GM19395 (cell line): ENCODE measurements around the gene SERTAD4.
A peak's percentile ranks its signal among the peaks of the same experiment; 100 is the strongest.

Experiments
- ATAC-seq: cut with Tn5 transposase; IDR thresholded peaks from one replicate; pipeline ENCODE4 v1.9.1; 2021; ENCODE audit warnings: mild to moderate bottlenecking, moderate library complexity; ENCODE audit not compliant: unreplicated experiment

SERTAD4 gene

DNA sequence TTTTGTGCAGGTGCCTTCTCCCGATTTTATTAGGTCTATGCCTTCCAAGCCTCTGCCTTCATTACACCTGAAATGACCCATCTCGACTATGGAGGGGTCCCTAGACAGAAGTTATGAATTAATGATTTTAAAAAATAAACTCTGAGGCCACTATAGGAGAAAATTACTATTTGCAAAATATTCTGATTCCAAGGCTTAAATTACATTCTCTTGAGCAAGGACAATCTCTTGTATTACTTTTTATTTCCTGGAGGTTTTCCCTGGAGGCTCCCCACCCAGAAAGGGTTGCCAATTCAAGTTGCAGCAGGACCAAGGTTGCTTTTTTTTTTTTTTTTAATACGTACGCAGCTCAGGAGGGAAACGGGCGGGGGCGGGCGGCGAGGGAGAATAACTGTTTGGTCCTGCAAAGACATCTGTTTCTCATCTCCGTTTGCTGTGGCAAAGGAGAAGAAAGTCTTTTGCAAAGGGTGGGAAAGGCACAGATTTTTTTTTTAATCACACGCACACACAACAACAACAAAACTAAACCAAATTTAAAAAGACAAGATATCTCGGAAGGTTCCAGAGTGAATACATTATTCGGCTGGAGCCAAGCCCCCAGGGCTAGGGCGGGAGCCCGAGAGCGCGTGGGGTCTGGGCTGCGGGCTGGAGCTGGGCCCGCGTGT lies 618 bp upstream of the SERTAD4 start:
- no peak for ATAC-seq

DNA sequence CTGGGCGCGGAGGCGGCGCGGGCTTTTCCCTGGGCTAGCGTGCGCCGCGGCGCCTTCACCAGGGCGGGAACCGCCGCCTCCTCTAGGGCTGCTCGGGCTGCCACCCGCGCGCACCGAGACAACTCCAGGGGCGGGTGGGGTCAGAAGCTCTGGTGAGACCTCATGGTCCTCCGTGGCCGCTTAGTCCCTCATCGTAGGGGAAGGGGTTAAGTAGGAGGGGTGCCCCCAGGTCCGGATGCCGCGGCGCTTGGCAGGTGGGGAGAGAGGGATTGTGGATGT lies 559 bp downstream of the SERTAD4 start:
- no peak for ATAC-seq

DNA sequence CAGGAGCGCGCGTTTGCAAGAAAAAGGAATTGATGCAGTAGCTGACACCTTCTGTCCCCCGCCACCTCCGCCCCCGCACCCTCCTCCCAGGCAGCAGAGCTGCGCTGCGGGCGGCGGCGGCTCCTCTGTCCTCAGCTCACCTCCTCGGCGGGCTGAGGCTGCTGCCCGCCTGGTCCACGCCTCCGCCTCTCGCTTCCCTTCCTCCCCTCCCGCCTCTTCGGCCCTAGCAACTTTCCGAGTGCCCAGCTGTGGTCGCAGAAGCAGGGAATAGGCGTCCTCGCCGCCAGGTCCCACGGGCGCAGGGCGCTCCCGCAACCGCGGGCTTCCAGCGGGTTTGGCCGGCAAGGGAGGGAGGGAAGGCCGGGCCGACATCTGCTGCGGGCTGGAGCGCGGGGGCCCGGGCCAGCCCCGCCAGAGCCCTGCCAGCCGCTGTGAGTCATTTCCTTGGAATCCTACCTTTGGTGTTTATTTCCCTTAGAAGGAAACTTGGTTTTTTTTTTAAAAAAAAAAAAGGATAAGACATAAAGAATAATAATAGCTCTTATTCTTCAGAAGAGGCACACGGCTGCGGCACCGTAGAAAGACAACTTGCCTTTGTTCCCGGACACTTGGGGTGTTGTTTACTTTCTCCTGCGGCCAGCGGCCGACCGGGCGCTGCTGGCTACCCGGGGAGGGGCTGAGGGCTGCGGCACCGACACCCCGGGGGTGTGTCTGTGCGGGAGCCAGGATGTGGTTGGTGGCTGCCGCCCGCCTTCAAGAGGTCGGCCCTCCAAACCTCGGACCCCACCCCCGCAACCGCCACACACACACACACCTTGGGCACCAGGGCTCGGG lies 1.1 kb downstream of the SERTAD4 start:
- no peak for ATAC-seq

DNA sequence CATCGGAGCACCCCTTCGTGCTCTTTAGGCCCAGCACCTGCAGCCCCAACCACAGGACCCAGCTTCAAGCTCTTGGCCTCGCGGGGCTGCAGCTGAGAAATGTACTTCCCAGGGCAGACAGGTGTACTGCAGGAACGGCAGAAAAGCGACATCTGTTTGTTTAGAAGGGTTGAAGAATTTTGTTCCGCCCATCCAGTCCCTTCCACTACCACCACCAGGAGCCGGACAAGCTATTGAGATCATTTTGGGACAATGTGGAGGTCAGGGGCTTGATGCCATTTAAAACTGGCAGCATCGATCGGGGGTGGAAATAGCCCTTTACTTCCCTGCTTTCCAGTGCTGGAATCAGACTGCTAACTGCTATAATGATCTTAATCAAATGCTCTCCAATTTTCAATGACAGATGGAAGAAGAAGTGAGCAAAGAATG lies 1.7 kb downstream of the SERTAD4 start:
- ATAC-seq, result no peak

DNA sequence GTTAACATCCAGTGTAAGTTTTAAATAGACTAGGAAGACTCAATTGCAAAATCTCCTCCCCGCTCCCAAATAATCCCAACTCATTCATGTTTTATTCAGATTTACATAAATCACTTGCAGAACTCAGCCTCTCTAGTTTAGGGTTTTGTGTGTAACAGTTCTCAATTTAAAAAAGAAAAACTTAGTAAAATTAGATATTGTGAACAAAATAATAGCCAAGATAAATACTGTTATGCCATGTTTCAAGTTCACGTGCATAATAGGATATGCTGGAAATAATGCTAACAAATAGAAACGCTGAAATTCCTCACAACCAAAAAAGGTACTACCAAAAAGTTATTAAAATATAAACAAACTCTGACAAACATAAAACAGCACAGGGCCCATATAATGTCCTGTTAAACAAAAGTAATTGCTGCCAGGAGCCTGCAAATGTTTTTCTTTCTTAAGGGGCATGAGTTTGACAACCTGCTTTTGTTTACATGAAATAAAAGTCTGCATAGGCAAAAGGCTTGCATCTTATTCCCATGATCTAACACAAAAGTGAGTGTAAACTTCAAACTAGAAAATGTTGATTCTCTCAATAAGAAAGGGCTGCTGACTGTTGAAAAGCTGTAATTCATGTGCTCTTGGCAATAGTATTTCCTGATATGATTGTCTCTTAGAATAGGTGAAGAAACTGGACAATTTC lies 2.9 kb downstream of the SERTAD4 start:
- no peak for ATAC-seq

DNA sequence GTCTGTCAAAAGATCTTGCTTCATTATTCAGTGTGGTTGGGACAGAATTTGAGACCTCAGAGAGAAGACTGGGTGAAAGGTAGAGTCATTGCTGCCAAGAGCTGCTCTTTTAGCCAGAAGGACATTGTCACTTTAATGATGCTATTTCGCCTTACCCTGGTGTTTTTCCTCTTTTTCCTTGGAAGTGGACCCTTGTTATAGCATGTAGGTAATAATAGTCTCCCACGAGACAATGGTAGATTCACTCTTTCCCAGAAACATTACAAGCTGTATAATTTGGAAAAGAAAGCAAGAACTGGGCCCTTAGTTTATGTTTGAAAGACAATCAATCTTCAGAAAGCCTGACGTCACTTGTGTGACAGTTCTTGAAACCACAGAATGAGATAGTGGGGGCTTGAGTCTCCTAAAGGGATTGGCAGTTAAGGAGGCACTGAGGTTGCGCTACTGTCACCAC lies 3.8 kb downstream of the SERTAD4 start:
- no peak for ATAC-seq

DNA sequence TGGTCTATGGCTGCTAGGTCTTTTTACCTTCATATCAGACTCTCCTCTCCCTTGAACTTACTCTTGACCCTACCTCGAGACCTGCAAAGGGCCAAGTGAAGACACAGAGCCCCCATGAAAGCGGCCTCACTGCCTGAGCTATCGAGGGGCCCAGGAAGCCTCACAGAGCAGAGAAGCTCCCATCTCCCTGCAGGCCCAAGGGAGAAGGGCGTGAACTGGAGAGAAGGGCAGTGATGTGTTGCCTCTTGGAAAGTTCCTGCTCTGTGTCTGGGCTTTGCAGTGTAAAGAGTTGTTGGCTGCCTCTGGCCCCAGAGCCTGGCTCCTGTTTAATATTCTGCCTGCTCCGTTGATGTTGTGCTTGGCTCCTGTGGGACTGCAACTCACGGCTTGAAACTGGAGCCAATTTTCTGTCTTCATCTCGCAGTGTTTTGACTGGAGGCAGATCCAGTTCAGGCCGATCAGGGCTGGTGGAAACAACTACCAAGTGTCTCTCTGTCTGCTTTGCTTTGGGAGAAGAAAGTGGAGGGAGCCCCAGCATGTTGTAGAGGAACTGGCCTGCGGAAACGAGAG lies 4.3 kb downstream of the SERTAD4 start:
- ATAC-seq, result no peak

DNA sequence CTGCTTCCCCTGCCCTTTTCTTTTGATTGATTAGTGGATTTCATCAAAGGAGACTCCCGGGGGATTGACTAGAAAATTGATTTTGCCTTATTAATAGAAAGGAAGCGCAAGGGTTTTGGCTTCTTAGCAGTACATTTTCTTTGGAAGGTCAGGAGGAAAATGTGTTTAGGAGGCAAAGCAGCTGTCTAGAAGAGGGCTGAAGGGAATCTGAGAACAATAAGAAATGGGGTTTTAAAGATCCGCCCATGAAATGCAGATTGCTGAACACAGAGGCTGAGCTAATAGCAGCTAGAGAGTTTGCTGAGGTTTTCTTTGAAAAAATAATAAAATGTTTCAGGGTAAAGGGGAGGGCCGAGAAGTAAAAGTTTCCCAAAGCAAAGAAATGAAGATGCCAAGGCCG lies 4.9 kb downstream of the SERTAD4 start:
- no peak for ATAC-seq

DNA sequence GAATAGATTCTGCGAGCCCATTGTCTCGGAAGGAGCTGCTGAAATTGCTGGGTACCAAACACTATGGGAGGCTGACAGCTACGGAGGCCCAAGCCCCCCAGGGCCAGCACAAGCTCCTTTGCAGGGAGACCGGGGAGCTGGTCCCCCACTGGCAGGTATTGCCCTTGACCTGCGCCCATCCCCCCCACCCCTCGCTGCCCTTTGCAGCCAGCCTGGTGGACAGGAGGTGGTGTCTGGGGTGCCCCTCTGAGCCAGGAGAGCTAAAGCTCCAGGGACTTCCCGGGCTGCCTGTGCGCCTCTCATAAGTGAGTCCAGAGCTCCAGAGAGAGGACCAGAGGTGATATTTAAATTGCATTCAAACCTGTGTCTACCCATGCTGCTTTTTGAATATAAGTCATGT lies 5.4 kb downstream of the SERTAD4 start:
- ATAC-seq, result no peak

DNA sequence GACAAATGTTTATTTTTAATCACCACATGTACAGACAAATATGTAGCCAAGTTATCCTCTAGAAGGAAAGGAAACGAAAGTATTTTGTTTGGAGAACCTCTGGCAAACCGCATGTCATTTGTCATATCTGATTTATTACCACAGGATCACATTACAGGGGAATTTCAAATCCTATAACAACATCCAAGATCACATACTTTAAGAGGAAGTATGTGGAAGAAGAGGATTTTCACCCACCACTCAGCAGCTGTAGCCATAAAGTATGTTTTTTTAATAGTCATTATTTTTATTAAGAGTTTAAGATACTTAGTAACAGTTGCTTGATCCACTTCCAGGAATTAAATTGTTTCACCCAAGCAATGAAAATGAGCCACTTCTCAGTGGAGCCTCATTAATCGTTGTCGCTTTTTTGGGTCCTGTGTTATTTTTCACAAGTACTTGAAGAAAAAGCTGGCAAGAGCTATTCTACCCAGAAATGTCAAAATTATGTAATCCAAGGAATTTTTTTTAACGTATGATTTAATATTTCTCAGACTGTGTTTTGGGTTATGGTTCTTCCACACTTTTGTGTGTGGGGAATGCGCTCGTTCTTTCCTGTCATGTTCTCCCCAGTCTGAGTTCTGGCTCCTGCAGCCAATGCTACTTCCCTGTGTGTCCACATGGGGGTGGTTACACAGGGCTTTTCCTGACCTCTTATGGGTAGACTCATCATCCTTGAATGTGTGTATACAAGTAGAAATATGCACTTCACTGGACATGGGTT lies 6.9 kb downstream of the SERTAD4 start:
- no peak for ATAC-seq

DNA sequence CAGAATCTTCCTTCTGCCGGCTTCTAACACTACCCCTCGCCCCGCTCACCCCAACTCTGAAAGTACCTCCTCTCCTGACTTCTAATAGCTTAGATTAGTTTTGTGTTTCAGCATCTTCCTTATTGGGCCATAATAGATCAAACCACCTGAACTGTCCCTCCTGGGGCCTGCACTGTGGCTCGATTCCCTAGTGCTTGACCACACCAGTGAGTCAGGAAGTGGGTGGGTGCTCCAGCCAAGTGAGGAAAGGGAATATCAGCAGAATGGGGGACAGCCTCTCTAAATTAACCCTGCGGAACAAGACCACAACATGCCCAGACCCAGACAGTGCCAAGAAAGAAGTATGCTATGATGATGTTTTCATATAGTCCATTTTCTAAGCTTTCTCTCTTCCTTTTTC lies 8.5 kb downstream of the SERTAD4 start:
- no peak for ATAC-seq

DNA sequence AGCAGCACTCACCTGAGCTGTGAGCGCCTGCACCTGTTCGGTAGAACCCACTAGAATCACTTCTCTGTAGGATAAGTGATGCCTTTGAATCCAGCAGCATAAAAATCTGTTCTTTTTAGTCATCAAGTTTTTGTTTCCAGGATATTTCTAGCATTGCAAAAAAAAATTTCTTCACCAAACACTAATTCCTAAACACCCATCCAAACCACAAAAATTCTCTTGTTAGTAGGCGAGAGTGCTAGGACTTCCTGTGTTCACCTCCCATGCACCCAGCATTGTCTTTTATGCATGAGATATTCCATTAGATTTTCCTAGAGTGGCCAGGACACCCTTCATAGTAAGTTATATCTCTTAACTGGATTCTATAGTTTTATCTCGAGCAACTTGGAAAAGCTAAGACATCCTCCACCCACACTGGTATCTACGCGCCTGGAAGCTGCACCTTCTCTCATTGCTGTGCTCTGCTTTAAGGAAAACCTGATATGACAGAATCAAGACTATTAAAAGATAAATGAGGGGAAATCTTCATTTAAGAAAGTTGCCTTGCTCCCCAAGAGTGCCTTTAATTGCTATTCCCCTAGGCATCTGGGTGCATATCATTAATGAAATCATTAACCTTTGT lies 12.3 kb downstream of the SERTAD4 start:
- ATAC-seq, result no peak

DNA sequence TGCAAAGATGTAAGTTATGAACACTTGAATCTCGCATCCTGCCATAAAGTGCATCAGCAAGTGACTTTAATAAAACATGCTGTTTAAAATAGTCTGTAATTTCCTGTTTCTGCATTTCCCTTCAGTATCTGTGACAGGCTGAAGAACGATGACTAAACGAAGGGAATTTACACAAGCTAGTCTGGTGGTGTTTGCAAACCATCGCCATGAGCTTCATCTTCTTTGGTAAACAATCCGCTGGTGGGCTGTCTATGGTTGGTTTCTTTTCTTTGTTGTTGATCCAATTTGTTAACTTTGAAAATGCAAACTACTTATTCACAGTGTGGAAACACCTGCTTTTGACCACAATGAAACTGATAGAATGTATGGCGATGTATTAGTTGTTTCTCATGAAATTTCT lies 13.9 kb downstream of the SERTAD4 start:
- peak; percentile 50 for ATAC-seq

DNA sequence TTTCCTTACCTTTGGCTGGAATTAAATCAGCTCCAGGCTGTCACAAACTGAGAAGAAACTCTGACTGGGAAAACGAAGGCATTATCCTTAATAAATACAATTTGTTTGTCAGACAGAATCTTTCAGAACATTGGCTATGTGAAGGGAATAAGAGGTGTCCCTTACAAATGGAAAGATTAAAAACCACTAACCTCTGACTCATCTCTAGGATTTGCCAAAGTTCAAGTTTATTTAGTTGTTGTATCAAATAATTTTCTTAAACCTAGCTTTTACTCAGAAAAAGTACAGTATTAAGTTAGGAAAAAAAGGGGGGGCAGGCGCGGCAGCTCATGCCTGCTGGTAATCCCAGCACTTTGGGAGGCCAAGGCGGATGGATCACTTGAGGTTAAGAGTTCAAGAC lies 15.7 kb downstream of the SERTAD4 start:
- no peak for ATAC-seq

DNA sequence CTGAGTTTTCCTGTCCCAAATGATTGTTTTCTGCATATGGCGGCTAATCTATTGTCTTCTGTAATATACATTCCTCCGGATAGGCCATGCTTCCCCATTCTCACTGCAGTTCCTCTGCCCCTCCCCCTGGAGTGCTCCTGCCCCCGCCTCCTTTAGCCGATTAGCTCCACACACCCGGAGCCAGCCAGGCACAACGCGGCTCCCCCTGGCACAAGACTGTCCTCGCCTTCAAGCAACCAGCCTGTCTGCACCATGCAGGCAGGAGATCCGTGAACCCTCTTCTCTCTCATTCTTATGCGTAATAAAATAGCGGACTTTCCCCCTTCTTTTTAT lies 18.0 kb downstream of the SERTAD4 start:
- no peak for ATAC-seq

DNA sequence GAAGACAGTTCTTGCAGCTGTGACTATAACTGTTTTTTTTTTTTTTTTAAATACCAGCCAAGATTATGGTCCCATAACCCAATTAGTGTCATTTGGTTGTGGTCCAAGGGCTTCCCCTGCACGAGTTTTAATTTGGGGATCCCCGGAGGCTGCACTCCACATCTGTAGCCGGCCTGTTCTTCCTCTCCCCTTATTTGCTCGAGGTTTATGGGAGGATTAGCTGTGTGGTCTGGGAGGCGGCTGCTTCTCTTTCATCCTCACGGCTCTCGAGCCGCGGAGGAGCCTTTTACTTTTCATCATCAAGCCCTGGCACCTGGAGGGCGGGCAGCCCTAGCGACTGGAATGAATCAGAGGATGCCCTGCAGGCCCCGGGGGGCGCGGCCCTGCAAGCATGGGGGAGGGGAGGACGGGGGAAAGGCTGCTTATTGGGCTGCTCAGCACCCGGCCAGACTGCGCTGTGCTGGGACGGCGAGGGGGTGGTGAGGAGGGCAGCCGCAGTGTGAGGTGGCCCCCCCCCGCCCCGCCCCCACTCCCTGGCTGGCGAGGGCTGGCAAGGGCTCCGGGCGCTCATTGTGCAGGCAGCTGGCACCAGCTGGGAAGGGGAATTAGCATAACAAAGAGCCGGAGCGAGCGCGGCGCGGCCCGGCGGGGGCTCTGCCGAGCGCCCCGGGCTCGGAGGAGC lies 18.5 kb downstream of the SERTAD4 start:
- no peak for ATAC-seq

DNA sequence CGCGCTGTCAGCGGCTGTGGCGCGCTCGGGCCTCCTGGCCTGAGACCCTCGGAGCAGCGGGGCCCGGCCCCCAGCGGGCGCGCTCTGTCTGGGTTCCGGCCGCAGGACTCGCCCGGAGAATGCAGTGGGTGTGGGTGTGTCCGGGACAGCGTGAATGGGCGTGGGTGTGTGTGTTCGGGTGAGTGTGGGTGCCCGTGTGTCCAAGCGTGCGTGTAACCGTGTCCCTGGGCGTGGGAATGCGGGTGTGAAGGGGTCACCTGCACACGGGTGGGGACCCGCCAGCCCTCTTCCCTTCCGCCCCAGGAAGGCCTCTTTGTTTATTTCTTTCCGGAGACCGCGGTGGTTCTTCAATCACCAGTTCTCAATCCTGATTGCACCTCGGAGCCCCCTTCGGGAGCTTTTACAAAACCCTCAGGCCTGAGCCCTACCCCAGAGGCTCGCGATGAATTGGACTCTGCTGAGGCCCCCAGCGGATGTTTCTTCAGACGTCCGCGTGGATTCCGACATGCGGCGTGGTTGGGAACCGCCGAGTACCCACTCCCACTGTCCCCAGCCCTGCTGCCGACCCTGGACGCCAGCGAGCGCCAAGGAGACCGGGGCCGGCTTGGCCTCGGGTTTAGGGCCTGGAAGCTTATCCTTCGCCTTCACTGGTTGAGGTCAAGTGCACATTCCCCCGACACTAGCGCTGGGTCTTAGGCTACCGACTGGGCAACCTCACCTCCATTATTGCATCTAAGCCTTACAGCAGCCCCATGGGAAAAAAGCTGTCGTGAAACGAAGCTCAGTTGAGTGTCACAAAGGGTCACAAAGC lies 19.3 kb downstream of the SERTAD4 start:
- ATAC-seq, result no peak

DNA sequence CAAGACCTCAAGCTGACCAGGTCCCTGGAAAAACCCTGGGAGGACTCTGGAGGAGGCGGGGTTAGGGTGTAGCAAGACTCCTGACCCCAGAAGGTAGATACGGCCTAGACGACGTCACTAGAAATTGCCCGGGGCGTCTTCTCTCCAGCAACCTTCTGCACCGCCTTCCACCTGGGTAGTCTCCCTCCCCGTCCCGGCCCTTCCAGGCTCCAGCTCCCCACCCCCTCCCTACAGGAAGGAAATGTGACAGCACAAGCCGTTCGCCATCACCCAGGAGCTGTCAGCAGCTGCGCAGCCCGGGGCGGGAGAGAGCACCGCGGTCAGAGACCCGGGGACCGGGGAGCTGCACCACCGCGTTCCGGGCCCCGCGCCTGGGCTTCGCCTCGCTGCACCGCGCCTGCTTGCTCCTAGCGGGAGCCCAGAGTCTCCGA lies 20.0 kb downstream of the SERTAD4 start:
- no peak for ATAC-seq

DNA sequence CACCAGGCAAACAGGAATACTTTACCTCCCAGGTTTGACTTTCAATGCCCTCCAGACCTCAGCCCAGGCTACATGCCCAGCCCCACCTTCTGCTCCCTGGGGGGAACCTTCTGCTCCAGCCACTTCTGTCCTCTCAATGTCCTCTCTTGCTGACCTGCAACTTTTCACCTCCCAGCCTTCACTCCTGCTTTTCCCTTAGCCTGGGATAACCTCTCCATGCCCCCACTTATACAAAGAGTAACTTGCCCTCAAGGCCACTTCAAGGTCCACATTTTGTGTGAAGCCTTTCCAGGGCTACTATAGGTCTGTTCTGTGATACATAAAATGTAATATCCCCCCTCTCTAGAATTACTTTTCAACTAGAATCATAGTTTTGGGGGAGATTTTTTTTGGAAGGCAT lies 21.7 kb downstream of the SERTAD4 start:
- no peak for ATAC-seq
